Measurements from ENCODE around the gene MSH5. TPM values are rescaled to one million over a fixed set of nuclear protein-coding genes. Genes with fewer than 3 reads are reported as not detected.
"Not testable (repeated sequence)": the region's sequence is repeated elsewhere in the genome, so short reads cannot be mapped to it uniquely, and the experiment has no call there.

MSH5 gene
- total RNA-seq, 2 experiments from 2014 or later, result 104 to 218 TPM

- Histone ChIP-seq H3K27ac (ENCODE audit: low read depth, low read length, poor library complexity, severe bottlenecking) (peak overlapping the region; percentile 71), H3K4me3 (ENCODE audit: low read depth, low read length, poor library complexity, severe bottlenecking) (no peak overlapping the region), H4K20me1 (ENCODE audit: insufficient read depth, low read length) (no peaks in the 10 kb centered on the region), H2AFZ (ENCODE audit: low read length) (no peak overlapping the region), H3K79me2 (ENCODE audit: insufficient read depth, low read depth, low read length) (peaks cover 23% of the 10 kb centered on the region), H3K4me2 (ENCODE audit: low read length) (peak overlapping the region; percentile 39), H3K4me1 (ENCODE audit: insufficient read depth, low read length, poor library complexity, severe bottlenecking) (peaks cover 38% of the 10 kb centered on the region), H3K9me3 (ENCODE audit: low read length) (no peaks in the 10 kb centered on the region), H3K9me2 (ENCODE audit: insufficient read depth, low read length) (no peaks in the 10 kb centered on the region), H3K36me3 (ENCODE audit: insufficient read depth, low read length) (peaks cover 40% of the 10 kb centered on the region)
- intact Hi-C loops (cut with micrococcal nuclease; ENCODE audit: unreplicated experiment), result loop anchor here (2.0 to 10.0 kb wide), 3 partner anchors 30 to 252 kb away; partner anchors contain the start of genes ATP6V1G2, DDX39B, HSPA1B and NFKBIL1
- ChIA-PET POLR2A (no interaction called here), CTCF (ENCODE audit: unreplicated experiment) (interaction anchor here (1.0 to 1.2 kb wide), 3 partner anchors 10 to 31 kb away, joined by 3 to 4 read pairs (median 4); partner anchors contain the start of genes HSPA1B and LSM2)
- no peak for DNase-seq (ENCODE audit: low spot score)
- TF ChIP-seq CTCF (conservative IDR thresholded peaks at IDR 0.05; ENCODE audit: low read length), result no peak
- no TSS peak for BruUV-seq (replicated peaks)
These were observed 57.2 kb downstream of the MSH5 start for GRCh38 chr6:31796993-31797385.

GRCh38 chr6:31797588-31797987, 57.8 kb downstream of the MSH5 start:
- POLR2A ChIA-PET, result interaction anchor here (1.8 kb wide), 1 partner anchor 33 kb away, joined by 6 read pairs; no protein-coding TSS in a partner anchor
- H3K27ac ChIP-seq (ENCODE audit: low read depth, low read length, poor library complexity, severe bottlenecking), result peak overlapping the region; percentile 71
- TF ChIP-seq CTCF (conservative IDR thresholded peaks at IDR 0.05; ENCODE audit: low read length) (no peak), EZH2phosphoT487 (IDR thresholded peaks at IDR 0.05; ENCODE audit: borderline replicate concordance, low read depth, low read length) (no peak)
- no peaks in the 10 kb centered on the region for H3K9me2 ChIP-seq (ENCODE audit: insufficient read depth, low read length)
- H3K4me3 ChIP-seq (ENCODE audit: low read depth, low read length, poor library complexity, severe bottlenecking), result peak overlapping the region; percentile 1
- no TSS peak for BruUV-seq (replicated peaks)
- intact Hi-C loops (cut with micrococcal nuclease; ENCODE audit: unreplicated experiment), result loop anchor here (2.0 to 10.0 kb wide), 3 partner anchors 29 to 253 kb away; partner anchors contain the start of genes ATP6V1G2, DDX39B, HSPA1B and NFKBIL1
- H3K4me2 ChIP-seq (ENCODE audit: low read length), result peak overlapping the region; percentile 39
- peaks cover 38% of the 10 kb centered on the region for H3K36me3 ChIP-seq (ENCODE audit: insufficient read depth, low read length)
- CTCF ChIA-PET (ENCODE audit: unreplicated experiment), result interaction anchor here (1.0 to 1.1 kb wide), 2 partner anchors 9 to 30 kb away, joined by 4 read pairs; partner anchors contain the start of genes HSPA1B and LSM2
- no peaks in the 10 kb centered on the region for H3K9me3 ChIP-seq (ENCODE audit: low read length)
- H3K4me1 ChIP-seq (ENCODE audit: insufficient read depth, low read length, poor library complexity, severe bottlenecking), result peaks cover 38% of the 10 kb centered on the region
- DNase-seq (ENCODE audit: low spot score), result peak; percentile 81
- peaks cover 23% of the 10 kb centered on the region for H3K79me2 ChIP-seq (ENCODE audit: insufficient read depth, low read depth, low read length)
- no peak overlapping the region for H2AFZ ChIP-seq (ENCODE audit: low read length)
- H4K20me1 ChIP-seq (ENCODE audit: insufficient read depth, low read length), result no peaks in the 10 kb centered on the region

- POLR2A ChIA-PET, result no interaction called here
- H3K27ac ChIP-seq (ENCODE audit: low read depth, low read length, poor library complexity, severe bottlenecking), result no peak overlapping the region
- no peak for DNase-seq (ENCODE audit: low spot score)
- H3K4me3 ChIP-seq (ENCODE audit: low read depth, low read length, poor library complexity, severe bottlenecking), result no peak overlapping the region
- H3K9me2 ChIP-seq (ENCODE audit: insufficient read depth, low read length), result no peaks in the 10 kb centered on the region
- no peak overlapping the region for H3K4me2 ChIP-seq (ENCODE audit: low read length)
- intact Hi-C loops (cut with micrococcal nuclease; ENCODE audit: unreplicated experiment), result loop anchor here (10.0 kb wide), 1 partner anchor 255 kb away; the partner anchor contains the start of genes ATP6V1G2, DDX39B and NFKBIL1
- TF ChIP-seq EZH2phosphoT487 (IDR thresholded peaks at IDR 0.05; ENCODE audit: borderline replicate concordance, low read depth, low read length), result no peak
- TF ChIP-seq CTCF (conservative IDR thresholded peaks at IDR 0.05; ENCODE audit: low read length), result no peak
- H4K20me1 ChIP-seq (ENCODE audit: insufficient read depth, low read length), result no peaks in the 10 kb centered on the region
- no peak overlapping the region for H2AFZ ChIP-seq (ENCODE audit: low read length)
- H3K4me1 ChIP-seq (ENCODE audit: insufficient read depth, low read length, poor library complexity, severe bottlenecking), result peaks cover 28% of the 10 kb centered on the region
- peaks cover 7% of the 10 kb centered on the region for H3K79me2 ChIP-seq (ENCODE audit: insufficient read depth, low read depth, low read length)
- CTCF ChIA-PET (ENCODE audit: unreplicated experiment), result no interaction called here
- BruUV-seq (replicated peaks), result no TSS peak
- no peaks in the 10 kb centered on the region for H3K9me3 ChIP-seq (ENCODE audit: low read length)
- peaks cover 42% of the 10 kb centered on the region for H3K36me3 ChIP-seq (ENCODE audit: insufficient read depth, low read length)
These were observed 60.0 kb downstream of the MSH5 start for GRCh38 chr6:31799781-31800180.

GRCh38 chr6:31801031-31801927, 61.5 kb downstream of the MSH5 start:
- Histone ChIP-seq H3K79me2 (ENCODE audit: insufficient read depth, low read depth, low read length) (peaks cover 16% of the 10 kb centered on the region), H3K4me1 (ENCODE audit: insufficient read depth, low read length, poor library complexity, severe bottlenecking) (peaks cover 31% of the 10 kb centered on the region), H3K36me3 (ENCODE audit: insufficient read depth, low read length) (peaks cover 46% of the 10 kb centered on the region)
- BruUV-seq (replicated peaks); H3K9me3 ChIP-seq (ENCODE audit: low read length); POLR2A ChIA-PET; H2AFZ ChIP-seq (ENCODE audit: low read length); H3K4me3 ChIP-seq (ENCODE audit: low read depth, low read length, poor library complexity, severe bottlenecking); DNase-seq (ENCODE audit: low spot score); H3K27ac ChIP-seq (ENCODE audit: low read depth, low read length, poor library complexity, severe bottlenecking); CTCF ChIA-PET (ENCODE audit: unreplicated experiment); H3K4me2 ChIP-seq (ENCODE audit: low read length); H3K9me2 ChIP-seq (ENCODE audit: insufficient read depth, low read length); intact Hi-C loops (cut with micrococcal nuclease; ENCODE audit: unreplicated experiment); H4K20me1 ChIP-seq (ENCODE audit: insufficient read depth, low read length): not testable (repeated sequence)

Measured in OCI-LY7 (cell line).